ENCODE results near the gene APELA.

DNA sequence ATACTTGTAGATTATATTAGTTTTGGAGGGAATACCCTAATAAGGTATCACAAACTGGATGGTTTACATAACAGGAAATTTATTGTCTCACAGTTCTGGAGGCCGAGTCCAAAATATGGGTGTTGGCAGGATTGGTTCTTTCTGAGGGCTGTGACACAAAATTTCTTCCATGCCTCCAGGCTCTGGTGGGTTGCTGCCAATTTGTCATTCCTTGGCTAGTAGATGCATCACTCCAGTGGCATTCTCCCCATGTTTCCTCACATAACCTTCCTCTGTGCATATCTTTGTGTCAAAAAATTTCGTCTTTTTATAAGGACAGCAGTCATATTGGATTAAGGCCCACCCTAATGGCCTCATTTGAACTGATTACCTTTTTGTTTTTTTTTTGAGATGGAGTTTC is 49.3 kb downstream of the APELA start:
- TF ChIP-seq CTCF (IDR thresholded peaks at IDR 0.05) (no peak), POLR2A (IDR thresholded peaks at IDR 0.05) (no peak)
